Epithelial cell of proximal tubule (primary cell): ENCODE measurements around the gene DMRT3. TPM values are rescaled to one million over a fixed set of nuclear protein-coding genes. Genes with fewer than 3 reads are reported as not detected.
A peak's percentile ranks its signal among the peaks of the same experiment; 100 is the strongest.
"Not testable (repeated sequence)": the region's sequence is repeated elsewhere in the genome, so short reads cannot be mapped to it uniquely, and the experiment has no call there.

Experiments
- DNase-seq: peaks from one replicate; pipeline ENCODE4 v3.0.0-alpha.2; 2011; ENCODE audit warnings: low read depth
- H3K4me3 ChIP-seq: 2 replicates; pipeline ENCODE4 v1.5.1; 2011; ENCODE audit warnings: low read depth, mild to moderate bottlenecking, low read length
- total RNA-seq: library from RNA; depleted of rRNA; stranded (reverse); fragments of >200 nt; gene quantifications from 2 replicates; pipeline ENCODE4 v1.2.3, GENCODE V29; 2015
- TF ChIP-seq, protein P1 (sequence below): conservative IDR thresholded peaks from 2 replicates; pipeline ENCODE4 v1.5.1; 2012; ENCODE audit warnings: low read depth, mild to moderate bottlenecking, low read length

DMRT3 gene
- total RNA-seq, 1 donor from 2014 or later: 0.29 TPM

DNA sequence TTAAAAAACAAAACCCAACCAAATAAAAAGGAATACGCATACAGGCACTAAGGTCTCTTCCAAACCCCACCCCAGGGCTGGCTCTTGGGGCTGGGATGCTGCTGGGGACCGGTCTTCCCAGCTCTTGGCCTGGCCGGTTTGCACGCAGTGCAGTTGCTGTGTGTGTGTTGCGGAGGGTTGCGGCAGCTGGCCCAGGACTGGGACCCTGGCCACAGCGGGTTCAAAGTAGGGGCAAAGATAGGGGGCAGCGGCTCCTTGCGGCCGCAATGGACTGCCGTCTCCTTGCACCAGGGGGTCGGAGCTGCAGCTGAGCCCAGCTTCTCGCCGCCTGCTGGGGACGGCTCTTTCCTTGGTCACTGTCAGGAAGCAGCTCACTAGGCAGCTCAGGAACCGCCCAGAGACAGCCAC is 5.0 kb downstream of the DMRT3 start:
- no peak for DNase-seq
- no peak overlapping the region for H3K4me3 ChIP-seq
- TF ChIP-seq, protein P1, sequence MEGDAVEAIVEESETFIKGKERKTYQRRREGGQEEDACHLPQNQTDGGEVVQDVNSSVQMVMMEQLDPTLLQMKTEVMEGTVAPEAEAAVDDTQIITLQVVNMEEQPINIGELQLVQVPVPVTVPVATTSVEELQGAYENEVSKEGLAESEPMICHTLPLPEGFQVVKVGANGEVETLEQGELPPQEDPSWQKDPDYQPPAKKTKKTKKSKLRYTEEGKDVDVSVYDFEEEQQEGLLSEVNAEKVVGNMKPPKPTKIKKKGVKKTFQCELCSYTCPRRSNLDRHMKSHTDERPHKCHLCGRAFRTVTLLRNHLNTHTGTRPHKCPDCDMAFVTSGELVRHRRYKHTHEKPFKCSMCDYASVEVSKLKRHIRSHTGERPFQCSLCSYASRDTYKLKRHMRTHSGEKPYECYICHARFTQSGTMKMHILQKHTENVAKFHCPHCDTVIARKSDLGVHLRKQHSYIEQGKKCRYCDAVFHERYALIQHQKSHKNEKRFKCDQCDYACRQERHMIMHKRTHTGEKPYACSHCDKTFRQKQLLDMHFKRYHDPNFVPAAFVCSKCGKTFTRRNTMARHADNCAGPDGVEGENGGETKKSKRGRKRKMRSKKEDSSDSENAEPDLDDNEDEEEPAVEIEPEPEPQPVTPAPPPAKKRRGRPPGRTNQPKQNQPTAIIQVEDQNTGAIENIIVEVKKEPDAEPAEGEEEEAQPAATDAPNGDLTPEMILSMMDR: no peak

DNA sequence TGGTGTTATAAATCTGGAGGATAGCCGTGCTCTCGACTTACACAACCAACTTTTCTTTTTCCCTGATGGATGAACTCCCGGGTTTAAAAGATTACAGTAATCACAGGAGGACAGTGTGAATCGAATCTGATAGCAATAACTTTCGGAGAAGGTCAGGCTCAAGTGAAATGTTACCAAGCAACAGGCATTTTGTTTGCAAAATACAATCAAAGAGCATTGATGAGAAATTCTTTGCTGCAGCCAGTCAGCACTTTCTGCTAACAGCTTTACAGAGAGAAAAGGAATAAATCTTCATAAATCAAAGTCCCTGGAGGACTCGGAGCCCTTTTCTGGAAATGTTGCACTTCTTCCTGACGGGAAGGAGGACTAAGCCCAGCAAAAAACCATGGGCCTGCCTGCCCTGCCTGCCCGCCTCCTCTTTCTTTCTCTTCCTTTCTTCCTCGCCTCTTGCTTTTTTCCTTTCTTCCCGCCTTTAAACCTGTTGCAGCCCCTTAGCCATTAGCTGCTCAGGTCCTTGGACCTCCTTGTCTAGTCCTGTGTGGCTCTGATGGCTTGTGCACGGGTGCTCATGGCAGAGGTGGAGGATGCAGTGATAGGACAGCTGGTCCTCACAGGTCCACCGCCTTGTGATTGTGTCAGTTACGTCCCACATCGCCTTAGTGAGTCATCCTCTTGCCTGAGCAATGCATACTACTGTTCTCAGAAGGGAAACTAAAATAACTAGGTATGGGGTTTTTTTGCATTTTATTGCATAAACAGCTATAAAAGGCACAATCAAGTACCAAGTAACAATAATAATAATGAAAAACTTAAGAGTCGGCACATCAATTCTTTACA is 6.2 kb downstream of the DMRT3 start:
- TF ChIP-seq, protein P1: no peak
- DNase-seq: no peak
- H3K4me3 ChIP-seq: no peak overlapping the region

DNA sequence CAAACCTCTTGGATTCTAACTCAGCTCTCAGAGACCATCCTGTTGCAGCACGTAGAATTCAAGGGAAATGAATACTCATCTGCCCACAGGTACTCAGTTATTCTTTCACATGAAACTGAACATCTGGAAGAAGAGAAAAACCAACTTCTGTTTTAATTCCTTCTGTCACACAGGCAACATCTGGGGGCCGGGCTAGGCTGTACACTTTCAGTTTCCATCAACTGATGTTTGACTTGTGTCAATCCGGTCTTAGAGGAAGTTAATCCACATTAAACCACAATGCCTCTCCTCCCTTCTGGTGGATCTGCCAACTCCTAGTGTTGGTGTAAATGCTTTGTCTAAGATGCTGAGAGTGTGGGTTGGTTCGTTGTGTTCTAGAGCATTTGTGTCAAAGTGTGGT is 17.6 kb downstream of the DMRT3 start:
- no peak overlapping the region for H3K4me3 ChIP-seq
- TF ChIP-seq, protein P1: no peak
- no peak for DNase-seq

DNA sequence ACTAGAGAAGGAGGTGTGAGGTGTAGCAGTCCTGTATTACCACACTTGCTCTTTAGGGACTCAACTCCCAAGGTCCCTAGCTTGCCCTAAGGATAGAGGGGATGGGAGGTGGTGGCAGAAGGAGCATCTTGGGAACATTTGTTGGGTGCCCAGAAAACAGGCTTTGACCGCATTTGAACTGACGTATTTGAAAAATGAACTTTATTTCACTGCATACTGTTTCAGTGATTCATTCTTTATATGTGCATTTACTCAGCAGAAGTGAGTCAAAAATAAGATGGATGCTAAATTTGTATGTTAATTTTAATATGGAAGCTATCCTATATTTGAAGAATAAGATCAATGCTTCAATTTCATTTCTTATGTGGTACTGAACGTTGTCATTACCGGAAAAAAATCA is 18.7 kb downstream of the DMRT3 start:
- no peak for DNase-seq
- TF ChIP-seq, protein P1: no peak
- no peak overlapping the region for H3K4me3 ChIP-seq

DNA sequence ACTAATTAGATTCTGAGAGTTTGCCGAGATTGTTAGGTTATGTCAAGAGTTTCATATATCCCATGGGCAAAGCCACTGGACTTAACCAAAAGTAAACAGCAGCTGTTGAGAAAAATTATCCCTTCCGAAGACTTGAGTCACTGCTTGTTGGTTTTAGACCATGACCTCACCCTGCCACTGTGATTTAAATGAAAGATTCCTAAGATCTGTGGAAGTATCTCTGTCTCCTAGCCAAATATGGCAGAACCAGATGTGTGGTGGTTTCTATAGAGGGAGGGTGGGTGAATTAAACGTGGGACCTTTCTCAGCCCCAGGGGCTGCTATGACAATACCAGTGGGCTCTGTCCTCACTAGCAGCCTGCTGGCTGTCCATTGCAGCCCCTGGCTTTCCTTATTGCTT is 19.3 kb downstream of the DMRT3 start:
- DNase-seq: no peak

DNA sequence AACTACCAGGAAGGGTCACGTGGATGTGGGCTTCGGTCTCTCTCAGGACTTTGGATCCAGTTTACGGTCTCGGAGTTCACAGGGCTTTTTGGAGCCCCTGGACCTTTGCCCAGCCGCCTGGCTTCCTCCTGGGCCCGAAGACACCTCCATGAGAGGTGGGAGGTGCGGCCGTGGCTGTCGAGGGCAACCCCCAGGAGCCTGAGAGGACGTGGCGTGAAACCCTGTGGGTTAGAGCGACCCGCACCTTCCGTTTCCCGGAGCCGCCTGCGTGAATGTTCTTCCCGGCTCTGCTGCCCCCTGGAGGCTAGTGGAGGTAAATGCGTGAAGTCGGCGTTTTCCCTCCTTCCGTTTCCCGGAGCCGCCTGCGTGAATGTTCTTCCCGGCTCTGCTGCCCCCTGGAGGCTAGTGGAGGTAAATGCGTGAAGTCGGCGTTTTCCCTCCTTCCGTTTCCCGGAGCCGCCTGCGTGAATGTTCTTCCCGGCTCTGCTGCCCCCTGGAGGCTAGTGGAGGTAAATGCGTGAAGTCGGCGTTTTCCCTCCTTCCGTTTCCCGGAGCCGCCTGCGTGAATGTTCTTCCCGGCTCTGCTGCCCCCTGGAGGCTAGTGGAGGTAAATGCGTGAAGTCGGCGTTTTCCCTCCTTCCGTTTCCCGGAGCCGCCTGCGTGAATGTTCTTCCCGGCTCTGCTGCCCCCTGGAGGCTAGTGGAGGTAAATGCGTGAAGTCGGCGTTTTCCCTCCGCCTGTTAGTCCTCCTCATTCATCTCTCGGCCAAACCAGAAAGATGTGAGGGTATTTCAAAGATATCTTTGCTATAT is 22.1 kb downstream of the DMRT3 start:
- not testable (repeated sequence) for DNase-seq, H3K4me3 ChIP-seq
- TF ChIP-seq, protein P1: peak; percentile 55

More for the DNA sequence above, 19.3 kb downstream of the DMRT3 start:
- H3K4me3 ChIP-seq: no peak overlapping the region
- TF ChIP-seq, protein P1: no peak
